Colonic mucosa (tissue), 4 donors: Measurements from ENCODE around the gene THSD8. TPM values are rescaled to one million over a fixed set of nuclear protein-coding genes. Genes with fewer than 3 reads are reported as not detected.

Experiments used
- DNase-seq: peaks from one replicate; pipeline ENCODE4 v3.0.0-alpha.2; 2020
- H3K27ac ChIP-seq: fragments of 200-600 bp; one replicate; pipeline ENCODE4 v1.8.0; 2021
- H3K27me3 ChIP-seq: fragments of 200-600 bp; one replicate; pipeline ENCODE4 v1.8.0; 2021
- H3K36me3 ChIP-seq: fragments of 200-600 bp; one replicate; pipeline ENCODE4 v1.8.0; 2021
- H3K4me1 ChIP-seq: fragments of 200-600 bp; one replicate; pipeline ENCODE4 v1.8.0; 2021; ENCODE audit warnings: mild to moderate bottlenecking
- H3K4me3 ChIP-seq: fragments of 200-600 bp; one replicate; pipeline ENCODE4 v1.8.0; 2021
- H3K9ac ChIP-seq, 2 donors: one replicate each; pipeline ENCODE4 v1.7.0; 2013; ENCODE audit warnings: control low read depth in 2 of 2, low read depth in 2 of 2, low read length in 2 of 2
- H3K9me3 ChIP-seq: fragments of 200-600 bp; one replicate; pipeline ENCODE4 v1.8.0; 2021
- CTCF ChIP-seq: fragments of 200-600 bp; IDR thresholded peaks from one replicate; pipeline ENCODE4 v1.8.0; 2022; ENCODE audit warnings: antibody characterized with exemption, mild to moderate bottlenecking
- intact Hi-C: fragments of 100-400 bp; cut with DNase I; formaldehyde crosslinking; loops from one replicate; pipeline ENCODE4 v1.14.1; 2022
- total RNA-seq, 2 donors: library from RNA; stranded (reverse); fragmentation: NEBNext Ultra II Directional in 1 of 2; extraction: Animal tissue kit (Norgen Biotek cat#: 25700) in 1 of 2; gene quantifications; one replicate each; pipeline ENCODE4 v1.2.1, GENCODE V29; 2021
- donor health status: healthy.
- donor health status: DM: no; HTN: no; CAD: no.
- donor health status: DM: no; HTN: no; CAD: no.

Gene THSD8
- total RNA-seq, 2 donors from 2014 or later: 6.5 to 18.5 TPM

GRCh38 chr19:12792853-12793289, 9.0 kb upstream of the THSD8 start:
- H3K4me3 ChIP-seq: peak overlapping the region; percentile 90
- DNase-seq: no peak
- no peak for TF ChIP-seq CTCF

GRCh38 chr19:12793290-12794195, 8.3 kb upstream of the THSD8 start:
- peaks cover 16% of the 10 kb centered on the region for H3K4me1 ChIP-seq
- intact Hi-C loops: no loop called here
- peak overlapping the region; percentile 90 for H3K4me3 ChIP-seq
- no peaks in the 10 kb centered on the region for H3K36me3 ChIP-seq
- H3K27ac ChIP-seq: peak overlapping the region; percentile 100
- H3K27me3 ChIP-seq: no peaks in the 10 kb centered on the region
- DNase-seq: peak; percentile 95
- no peaks in the 10 kb centered on the region for H3K9me3 ChIP-seq
- no peak for TF ChIP-seq CTCF
- H3K9ac ChIP-seq: peak overlapping the region; percentile 95 to 97

More at GRCh38 chr19:12792853-12793289, 9.0 kb upstream of the THSD8 start:
- Histone ChIP-seq H3K27me3 (no peaks in the 10 kb centered on the region), H3K27ac (peak overlapping the region; percentile 100), H3K4me1 (peaks cover 17% of the 10 kb centered on the region), H3K9ac (peak overlapping the region; percentile 95 to 97), H3K36me3 (no peaks in the 10 kb centered on the region), H3K9me3 (no peaks in the 10 kb centered on the region)
- intact Hi-C loops: no loop called here

GRCh38 chr19:12794196-12794941, 7.5 kb upstream of the THSD8 start:
- Histone ChIP-seq H3K4me3 (peak overlapping the region; percentile 90), H3K27ac (peak overlapping the region; percentile 100), H3K4me1 (peaks cover 14% of the 10 kb centered on the region), H3K9me3 (no peaks in the 10 kb centered on the region), H3K27me3 (no peaks in the 10 kb centered on the region), H3K9ac (peak overlapping the region; percentile 95 to 97), H3K36me3 (no peaks in the 10 kb centered on the region)
- intact Hi-C loops: no loop called here
- no peak for TF ChIP-seq CTCF
- no peak for DNase-seq

- DNase-seq: no peak
- no peak for TF ChIP-seq CTCF
- Histone ChIP-seq H3K27ac (peak overlapping the region; percentile 100), H3K4me1 (peaks cover 14% of the 10 kb centered on the region), H3K9me3 (no peaks in the 10 kb centered on the region), H3K4me3 (no peak overlapping the region), H3K27me3 (no peaks in the 10 kb centered on the region), H3K9ac (no peak overlapping the region), H3K36me3 (no peaks in the 10 kb centered on the region)
- intact Hi-C loops: loop anchor here (5.0 kb wide), 1 partner anchor 33 kb away; no protein-coding TSS in a partner anchor
Observed at GRCh38 chr19:12794971-12795381, 6.9 kb upstream of the THSD8 start.
